Measurements from ENCODE around the gene OR11G2. TPM values are rescaled to one million over a fixed set of nuclear protein-coding genes. Genes with fewer than 3 reads are reported as not detected.
"Not testable (repeated sequence)": the region's sequence is repeated elsewhere in the genome, so short reads cannot be mapped to it uniquely, and the experiment has no call there.

OR11G2 gene
- total and polyA plus RNA-seq, 8 donors = 2.3 TPM; not detected in 7

DNA sequence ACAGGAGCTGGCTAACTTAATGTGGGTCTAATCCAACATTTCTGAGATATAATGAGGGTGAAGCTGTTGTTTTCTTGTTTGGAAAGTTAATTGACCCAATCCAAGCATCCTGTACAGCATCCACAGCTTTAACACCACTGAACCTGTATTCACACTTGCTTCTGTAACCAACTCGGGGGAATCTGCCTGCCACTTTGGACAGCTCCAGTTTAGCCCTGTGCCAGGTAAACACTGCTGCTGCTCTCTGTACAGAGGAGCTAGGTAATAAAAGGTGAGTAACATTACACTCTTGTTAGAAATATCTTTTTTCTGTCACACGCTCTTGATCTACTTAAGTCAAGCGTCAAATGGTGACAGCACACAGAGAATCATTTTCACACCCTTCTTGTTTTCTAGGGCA is 700 bp downstream of the OR11G2 start:
- Histone ChIP-seq H3K36me3 (no peaks in the 10 kb centered on the region), H3K4me3 (no peak overlapping the region), H3K9me3 (no peaks in the 10 kb centered on the region), H3K27ac (no peak overlapping the region), H3K4me1 (no peaks in the 10 kb centered on the region), H3K27me3 (peaks cover 0 to 5% (median 0%) of the 10 kb centered on the region in 3 donors)
- no peak for DNase-seq
- intact Hi-C loops (cut with DNase I; ENCODE audit: low total_unique reads) = no loop called here
- 66 to 82% (median 73%) methylated on average over 3 of the region's 3 CpGs for WGBS, 5 donors
- no peak for TF ChIP-seq EP300 (IDR thresholded peaks at IDR 0.05)
- TF ChIP-seq POLR2A (IDR thresholded peaks at IDR 0.05) = no peak
- no peak for TF ChIP-seq POLR2AphosphoS5 (IDR thresholded peaks at IDR 0.05)
- TF ChIP-seq, protein P1, sequence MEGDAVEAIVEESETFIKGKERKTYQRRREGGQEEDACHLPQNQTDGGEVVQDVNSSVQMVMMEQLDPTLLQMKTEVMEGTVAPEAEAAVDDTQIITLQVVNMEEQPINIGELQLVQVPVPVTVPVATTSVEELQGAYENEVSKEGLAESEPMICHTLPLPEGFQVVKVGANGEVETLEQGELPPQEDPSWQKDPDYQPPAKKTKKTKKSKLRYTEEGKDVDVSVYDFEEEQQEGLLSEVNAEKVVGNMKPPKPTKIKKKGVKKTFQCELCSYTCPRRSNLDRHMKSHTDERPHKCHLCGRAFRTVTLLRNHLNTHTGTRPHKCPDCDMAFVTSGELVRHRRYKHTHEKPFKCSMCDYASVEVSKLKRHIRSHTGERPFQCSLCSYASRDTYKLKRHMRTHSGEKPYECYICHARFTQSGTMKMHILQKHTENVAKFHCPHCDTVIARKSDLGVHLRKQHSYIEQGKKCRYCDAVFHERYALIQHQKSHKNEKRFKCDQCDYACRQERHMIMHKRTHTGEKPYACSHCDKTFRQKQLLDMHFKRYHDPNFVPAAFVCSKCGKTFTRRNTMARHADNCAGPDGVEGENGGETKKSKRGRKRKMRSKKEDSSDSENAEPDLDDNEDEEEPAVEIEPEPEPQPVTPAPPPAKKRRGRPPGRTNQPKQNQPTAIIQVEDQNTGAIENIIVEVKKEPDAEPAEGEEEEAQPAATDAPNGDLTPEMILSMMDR (IDR thresholded peaks at IDR 0.05) = no peak

DNA sequence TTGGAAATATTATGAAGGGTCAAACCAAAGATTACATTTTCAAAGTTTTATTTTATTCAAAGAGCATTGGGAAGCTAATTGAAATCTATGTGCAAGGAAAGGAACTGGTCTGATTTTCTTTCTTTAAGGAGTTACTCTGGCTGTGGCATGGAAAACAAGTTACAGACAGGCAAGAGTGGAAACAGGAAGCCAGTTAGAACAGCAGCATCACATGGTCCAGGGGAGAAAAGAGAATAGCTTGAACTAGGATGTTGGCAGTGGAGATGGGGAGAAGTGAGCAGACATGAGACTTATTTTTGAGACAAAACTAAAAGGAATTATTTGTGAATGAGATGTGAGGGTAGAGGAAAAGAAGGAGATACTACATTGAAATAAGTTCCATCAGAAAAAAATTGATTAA is 3.4 kb downstream of the OR11G2 start:
- Histone ChIP-seq H3K9me3 (no peaks in the 10 kb centered on the region), H3K4me3 (no peak overlapping the region), H3K36me3 (no peaks in the 10 kb centered on the region), H3K4me1 (no peaks in the 10 kb centered on the region), H3K27me3 (no peaks in the 10 kb centered on the region), H3K27ac (no peak overlapping the region)
- intact Hi-C loops (cut with DNase I; ENCODE audit: low total_unique reads) = no loop called here
- TF ChIP-seq, protein P1 (IDR thresholded peaks at IDR 0.05) = no peak
- DNase-seq = no peak

DNA sequence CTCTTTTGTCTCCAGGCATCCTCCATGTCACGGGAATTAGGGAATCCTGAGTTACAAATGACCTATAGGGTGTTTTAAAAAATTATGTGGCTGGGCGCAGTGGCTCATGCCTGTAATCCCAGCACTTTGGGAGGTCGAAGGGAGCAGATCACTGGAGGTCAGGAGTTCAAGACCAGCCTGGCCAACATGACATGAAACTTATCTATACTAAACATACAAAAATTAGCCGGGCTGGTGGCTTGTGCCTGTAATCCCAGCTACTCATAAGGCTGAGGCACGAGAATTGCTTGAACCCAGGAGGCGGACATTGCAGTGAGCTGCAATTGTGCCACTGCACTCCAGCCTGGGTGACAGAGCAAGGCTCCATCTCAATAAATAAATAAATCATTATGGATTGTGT is 4.5 kb downstream of the OR11G2 start:
- H3K27me3 ChIP-seq; DNase-seq; intact Hi-C loops (cut with DNase I; ENCODE audit: low total_unique reads); H3K27ac ChIP-seq; H3K4me1 ChIP-seq; H3K9me3 ChIP-seq; H3K4me3 ChIP-seq; H3K36me3 ChIP-seq: not testable (repeated sequence)
- WGBS, 5 donors = 60 to 67% (median 63%) methylated on average over 6 of the region's 6 CpGs

DNA sequence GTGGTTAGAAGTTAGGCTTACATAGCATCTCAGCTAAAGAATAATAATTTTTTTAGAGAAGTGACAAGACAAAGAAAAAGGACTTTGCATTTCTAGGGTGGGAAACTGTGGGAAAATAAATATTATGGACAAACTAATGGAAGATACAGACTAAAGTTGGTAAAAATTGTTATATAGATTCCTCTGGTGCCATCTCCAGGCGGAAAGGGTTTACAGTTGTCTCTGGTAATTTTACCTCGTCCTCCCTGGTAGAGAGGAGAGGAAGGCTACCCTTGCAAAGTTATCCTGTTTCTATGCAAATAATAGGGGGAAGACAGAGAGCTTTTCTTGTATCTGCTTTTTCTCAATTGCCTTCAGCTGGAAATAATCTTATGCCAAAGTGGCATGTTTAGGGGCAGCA is 5.2 kb downstream of the OR11G2 start:
- H3K9me3 ChIP-seq = no peaks in the 10 kb centered on the region
- no peak for DNase-seq
- H3K4me1 ChIP-seq = no peaks in the 10 kb centered on the region
- no peak overlapping the region for H3K4me3 ChIP-seq
- H3K36me3 ChIP-seq = no peaks in the 10 kb centered on the region
- no peaks in the 10 kb centered on the region for H3K27me3 ChIP-seq
- intact Hi-C loops (cut with DNase I; ENCODE audit: low total_unique reads) = no loop called here
- H3K27ac ChIP-seq = no peak overlapping the region
- WGBS, 5 donors = 22 to 61% (median 26%) methylated on average over 2 of the region's 2 CpGs
- TF ChIP-seq POLR2A (IDR thresholded peaks at IDR 0.05) (no peak), EP300 (IDR thresholded peaks at IDR 0.05) (no peak), POLR2AphosphoS5 (IDR thresholded peaks at IDR 0.05) (no peak)
- TF ChIP-seq, protein P1 (IDR thresholded peaks at IDR 0.05) = no peak

DNA sequence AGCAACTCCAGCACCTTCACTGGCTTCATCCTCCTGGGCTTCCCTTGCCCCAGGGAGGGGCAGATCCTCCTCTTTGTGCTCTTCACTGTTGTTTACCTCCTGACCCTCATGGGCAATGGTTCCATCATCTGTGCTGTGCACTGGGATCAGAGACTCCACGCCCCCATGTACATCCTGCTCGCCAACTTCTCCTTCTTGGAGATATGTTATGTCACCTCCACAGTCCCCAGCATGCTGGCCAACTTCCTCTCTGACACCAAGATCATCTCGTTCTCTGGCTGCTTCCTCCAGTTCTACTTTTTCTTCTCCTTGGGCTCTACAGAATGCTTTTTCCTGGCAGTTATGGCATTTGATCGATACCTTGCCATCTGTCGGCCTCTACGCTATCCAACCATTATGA is 6.8 kb downstream of the OR11G2 start:
- Histone ChIP-seq H3K27me3 (no peaks in the 10 kb centered on the region), H3K36me3 (no peaks in the 10 kb centered on the region), H3K9me3 (no peaks in the 10 kb centered on the region), H3K4me1 (no peaks in the 10 kb centered on the region), H3K27ac (no peak overlapping the region), H3K4me3 (no peak overlapping the region)
- intact Hi-C loops (cut with DNase I; ENCODE audit: low total_unique reads) = no loop called here
- TF ChIP-seq POLR2AphosphoS5 (IDR thresholded peaks at IDR 0.05) = no peak
- no peak for TF ChIP-seq EP300 (IDR thresholded peaks at IDR 0.05)
- no peak for TF ChIP-seq POLR2A (IDR thresholded peaks at IDR 0.05)
- TF ChIP-seq, protein P1 (IDR thresholded peaks at IDR 0.05) = no peak
- no peak for DNase-seq
- 71 to 88% (median 79%) methylated on average over 5 to 6 of the region's 6 CpGs for whole genome bisulfite sequencing, 5 donors

All from stomach (tissue), 9 donors.